Neural progenitor cell (in vitro differentiated cells): ENCODE data around the gene MTFR1L. TPM values are rescaled to one million over a fixed set of nuclear protein-coding genes. Genes with fewer than 3 reads are reported as not detected.

ENCODE experiments used
- DNase-seq: peaks from one replicate; pipeline ENCODE4 v3.0.0-alpha.2; 2016; ENCODE audit warnings: low spot score
- H2AFZ ChIP-seq: fragments of 200-600 bp; sonication (generic); replicated peaks from 2 replicates; pipeline ENCODE4 v1.6.1; 2016; ENCODE audit warnings: antibody characterized with exemption
- H3F3A ChIP-seq: fragments of 200-600 bp; sonication (generic); 2 replicates; pipeline ENCODE4 v1.6.1; 2016; ENCODE audit warnings: antibody characterized with exemption, low read depth
- H3K27ac ChIP-seq: fragments of 200-600 bp; sonication (generic); 2 replicates; pipeline ENCODE4 v1.5.1; 2016; ENCODE audit warnings: mild to moderate bottlenecking
- H3K27me3 ChIP-seq: fragments of 200-600 bp; sonication (generic); 2 replicates; pipeline ENCODE4 v1.6.1; 2016; ENCODE audit warnings: mild to moderate bottlenecking, moderate library complexity
- H3K36me3 ChIP-seq: fragments of 200-600 bp; sonication (generic); 2 replicates; pipeline ENCODE4 v1.5.1; 2016
- H3K4me1 ChIP-seq: fragments of 200-600 bp; sonication (generic); 2 replicates; pipeline ENCODE4 v1.6.1; 2016; ENCODE audit warnings: mixed run types
- H3K4me2 ChIP-seq: fragments of 200-600 bp; sonication (generic); 2 replicates; pipeline ENCODE4 v1.6.1; 2016
- H3K4me3 ChIP-seq: fragments of 200-600 bp; sonication (generic); 2 replicates; pipeline ENCODE4 v1.5.1; 2016
- H3K79me2 ChIP-seq: fragments of 200-600 bp; sonication (generic); 2 replicates; pipeline ENCODE4 v1.6.1; 2016; ENCODE audit warnings: low read depth
- H3K9ac ChIP-seq: fragments of 200-600 bp; sonication (generic); 2 replicates; pipeline ENCODE4 v1.6.1; 2016
- H3K9me3 ChIP-seq: fragments of 200-600 bp; sonication (generic); 2 replicates; pipeline ENCODE4 v1.5.1; 2016; ENCODE audit warnings: low read depth
- H4K20me1 ChIP-seq: fragments of 200-600 bp; sonication (generic); 2 replicates; pipeline ENCODE4 v1.6.1; 2016; ENCODE audit warnings: low read depth
- H3K27ac Mint-ChIP-seq: 3 replicates; pipeline ENCODE4 v1.8.0; 2021; ENCODE audit warnings: mixed read lengths
- H3K27me3 Mint-ChIP-seq: 2 replicates; pipeline ENCODE4 v1.8.0; 2022; ENCODE audit warnings: low read depth, mild to moderate bottlenecking, inconsistent platforms, moderate library complexity, mixed read lengths; ENCODE audit not compliant: insufficient read depth
- H3K36me3 Mint-ChIP-seq: 3 replicates; pipeline ENCODE4 v1.8.0; 2021; ENCODE audit warnings: mixed read lengths
- H3K4me1 Mint-ChIP-seq: 3 replicates; pipeline ENCODE4 v1.8.0; 2021; ENCODE audit warnings: mixed read lengths
- H3K4me3 Mint-ChIP-seq: 3 replicates; pipeline ENCODE4 v1.8.0; 2021; ENCODE audit warnings: mild to moderate bottlenecking, moderate library complexity, mixed read lengths
- H3K9me3 Mint-ChIP-seq: 3 replicates; pipeline ENCODE4 v1.8.0; 2020; ENCODE audit warnings: mixed read lengths
- EZH2 ChIP-seq: fragments of 200-600 bp; sonication (generic); IDR thresholded peaks from 2 replicates; pipeline ENCODE4 v1.6.1; 2017; ENCODE audit warnings: antibody characterized with exemption, mild to moderate bottlenecking, moderate library complexity
- EZH2phosphoT487 ChIP-seq: fragments of 200-600 bp; sonication (generic); IDR thresholded peaks from 2 replicates; pipeline ENCODE4 v1.6.1; 2017; ENCODE audit warnings: antibody characterized with exemption
- total RNA-seq: library from RNA; depleted of rRNA; stranded (reverse); fragments of >200 nt; gene quantifications from 2 replicates; pipeline ENCODE4 v1.2.3, GENCODE V29; 2015; ENCODE audit warnings: low replicate concordance
- TF ChIP-seq, protein P1 (sequence below): fragments of 200-600 bp; sonication (generic); IDR thresholded peaks from 2 replicates; pipeline ENCODE4 v1.5.1; 2017; ENCODE audit warnings: antibody characterized with exemption, mild to moderate bottlenecking

Gene MTFR1L
- total RNA-seq, 1 donor from 2014 or later: 20.7 TPM

DNA sequence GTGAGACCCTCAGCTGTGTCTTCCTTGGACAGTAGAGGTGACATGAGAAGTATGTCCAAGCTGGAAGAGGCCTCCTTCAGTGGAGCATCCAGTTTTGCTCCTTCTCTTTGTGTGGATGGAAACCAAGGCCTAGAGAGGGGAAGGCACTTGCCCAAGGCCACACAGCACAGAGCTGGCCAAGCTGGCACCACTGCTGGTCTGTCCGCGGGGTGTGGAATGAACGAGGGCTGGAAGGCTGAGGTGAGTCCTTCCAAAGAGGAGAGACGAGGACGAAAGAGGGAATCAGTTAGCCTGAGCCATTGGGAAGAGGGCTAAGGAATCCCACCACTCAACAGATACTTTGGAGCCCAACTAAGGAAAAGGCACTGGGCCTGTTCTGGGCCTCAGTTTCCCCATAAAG, 47.6 kb upstream of the MTFR1L start:
- H3F3A ChIP-seq: peaks cover 21% of the 10 kb centered on the region

DNA sequence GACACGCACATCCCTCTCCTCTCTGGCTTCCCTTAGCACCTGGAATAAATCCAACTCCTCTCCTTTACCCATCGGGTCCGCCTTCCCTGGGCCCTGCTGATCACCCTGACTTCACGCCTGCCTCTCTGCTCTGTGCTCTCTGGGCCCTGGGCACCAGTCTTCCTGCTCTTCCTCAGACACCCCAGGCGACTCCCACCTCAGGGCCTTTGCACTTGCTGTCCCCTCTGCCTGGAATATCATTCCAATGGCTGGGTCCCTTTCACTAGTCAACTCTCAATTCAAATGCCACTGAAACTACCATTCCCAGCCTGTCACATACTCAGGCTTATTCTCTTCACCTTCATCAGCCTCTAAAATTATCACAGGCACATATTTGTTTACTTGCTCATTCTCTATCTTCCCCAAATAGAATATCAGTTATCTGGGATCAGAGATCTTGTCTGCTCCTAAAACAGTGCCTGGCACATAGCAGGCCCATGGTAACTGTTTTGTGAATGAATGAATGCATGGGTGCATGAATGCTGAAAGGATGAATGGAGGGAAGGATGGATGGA, 47.0 kb upstream of the MTFR1L start:
- H3F3A ChIP-seq: peaks cover 21% of the 10 kb centered on the region
- no peak overlapping the region for H3K4me3 ChIP-seq
- no peak overlapping the region for H3K4me2 ChIP-seq
- H2AFZ ChIP-seq: no peak overlapping the region
- no peak for DNase-seq
- no peaks in the 10 kb centered on the region for H3K36me3 ChIP-seq
- no peaks in the 10 kb centered on the region for H3K9me3 Mint-ChIP-seq
- no peaks in the 10 kb centered on the region for H3K27me3 ChIP-seq
- H3K79me2 ChIP-seq: no peaks in the 10 kb centered on the region
- TF ChIP-seq, protein P1, sequence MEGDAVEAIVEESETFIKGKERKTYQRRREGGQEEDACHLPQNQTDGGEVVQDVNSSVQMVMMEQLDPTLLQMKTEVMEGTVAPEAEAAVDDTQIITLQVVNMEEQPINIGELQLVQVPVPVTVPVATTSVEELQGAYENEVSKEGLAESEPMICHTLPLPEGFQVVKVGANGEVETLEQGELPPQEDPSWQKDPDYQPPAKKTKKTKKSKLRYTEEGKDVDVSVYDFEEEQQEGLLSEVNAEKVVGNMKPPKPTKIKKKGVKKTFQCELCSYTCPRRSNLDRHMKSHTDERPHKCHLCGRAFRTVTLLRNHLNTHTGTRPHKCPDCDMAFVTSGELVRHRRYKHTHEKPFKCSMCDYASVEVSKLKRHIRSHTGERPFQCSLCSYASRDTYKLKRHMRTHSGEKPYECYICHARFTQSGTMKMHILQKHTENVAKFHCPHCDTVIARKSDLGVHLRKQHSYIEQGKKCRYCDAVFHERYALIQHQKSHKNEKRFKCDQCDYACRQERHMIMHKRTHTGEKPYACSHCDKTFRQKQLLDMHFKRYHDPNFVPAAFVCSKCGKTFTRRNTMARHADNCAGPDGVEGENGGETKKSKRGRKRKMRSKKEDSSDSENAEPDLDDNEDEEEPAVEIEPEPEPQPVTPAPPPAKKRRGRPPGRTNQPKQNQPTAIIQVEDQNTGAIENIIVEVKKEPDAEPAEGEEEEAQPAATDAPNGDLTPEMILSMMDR: no peak
- TF ChIP-seq EZH2 (no peak), EZH2phosphoT487 (no peak)
- H3K9ac ChIP-seq: no peak overlapping the region
- no peaks in the 10 kb centered on the region for H3K9me3 ChIP-seq
- peak overlapping the region; percentile 35 for H3K27ac Mint-ChIP-seq
- H3K4me3 Mint-ChIP-seq: no peak overlapping the region
- no peaks in the 10 kb centered on the region for H4K20me1 ChIP-seq
- no peak overlapping the region for H3K27ac ChIP-seq
- H3K4me1 Mint-ChIP-seq: peaks cover 58% of the 10 kb centered on the region
- H3K27me3 Mint-ChIP-seq: peaks cover 11% of the 10 kb centered on the region
- no peaks in the 10 kb centered on the region for H3K36me3 Mint-ChIP-seq
- H3K4me1 ChIP-seq: peaks cover 42% of the 10 kb centered on the region

More for the DNA sequence above, 47.6 kb upstream of the MTFR1L start:
- peaks cover 42% of the 10 kb centered on the region for H3K4me1 ChIP-seq
- no peaks in the 10 kb centered on the region for H3K79me2 ChIP-seq
- no peaks in the 10 kb centered on the region for H4K20me1 ChIP-seq
- Mint-ChIP-seq H3K9me3 (no peaks in the 10 kb centered on the region), H3K27ac (peak overlapping the region; percentile 91), H3K4me1 (peaks cover 58% of the 10 kb centered on the region), H3K27me3 (peaks cover 9% of the 10 kb centered on the region), H3K36me3 (no peaks in the 10 kb centered on the region), H3K4me3 (peak overlapping the region; percentile 73)
- no peak for TF ChIP-seq EZH2
- TF ChIP-seq, protein P1: no peak
- DNase-seq: no peak
- H3K36me3 ChIP-seq: no peaks in the 10 kb centered on the region
- peak overlapping the region; percentile 44 for H3K4me2 ChIP-seq
- H3K9me3 ChIP-seq: no peaks in the 10 kb centered on the region
- no peak overlapping the region for H3K4me3 ChIP-seq
- no peak overlapping the region for H3K9ac ChIP-seq
- H3K27me3 ChIP-seq: no peaks in the 10 kb centered on the region
- H3K27ac ChIP-seq: no peak overlapping the region
- H2AFZ ChIP-seq: no peak overlapping the region

DNA sequence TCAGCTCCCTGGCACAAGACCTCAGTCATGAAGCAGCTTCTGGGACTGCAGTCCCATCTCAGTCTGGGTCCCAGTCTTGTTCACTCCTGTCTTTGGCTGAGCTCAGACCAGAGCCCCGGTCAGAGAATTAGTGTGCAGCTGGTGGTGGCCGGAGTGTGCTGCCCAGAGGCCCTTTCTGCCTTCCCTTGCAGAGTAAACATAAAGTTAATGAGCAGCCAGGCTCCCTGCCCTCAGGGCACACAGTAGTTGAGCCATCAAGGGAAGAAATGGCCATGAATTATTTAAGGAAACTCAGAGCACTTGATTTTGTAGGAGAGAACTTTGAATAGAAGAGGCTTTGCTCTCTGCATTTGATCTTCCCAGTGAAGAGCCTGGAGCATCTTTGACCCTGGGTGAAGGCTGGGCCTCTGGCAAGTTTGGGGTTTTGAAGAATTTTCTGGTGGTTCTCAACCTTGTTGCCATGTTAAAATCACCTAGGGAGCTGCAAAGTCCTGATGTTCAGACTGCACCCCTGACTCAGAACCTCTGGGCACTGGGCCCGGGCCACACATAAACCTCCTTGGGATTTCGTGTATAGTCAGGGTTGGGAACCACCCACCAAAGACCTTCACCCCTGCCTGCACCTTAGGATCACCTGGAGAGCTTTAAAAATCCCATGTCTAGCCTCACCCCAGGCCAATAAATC, 46.2 kb upstream of the MTFR1L start:
- peak overlapping the region; percentile 78 for H3K27ac Mint-ChIP-seq
- Histone ChIP-seq H3K79me2 (no peaks in the 10 kb centered on the region), H3K27me3 (no peaks in the 10 kb centered on the region), H3K9me3 (no peaks in the 10 kb centered on the region), H3K9ac (no peak overlapping the region), H3F3A (peaks cover 21% of the 10 kb centered on the region), H4K20me1 (no peaks in the 10 kb centered on the region), H3K4me2 (no peak overlapping the region), H3K36me3 (no peaks in the 10 kb centered on the region), H2AFZ (no peak overlapping the region), H3K4me1 (peaks cover 42% of the 10 kb centered on the region), H3K27ac (peak overlapping the region; percentile 1), H3K4me3 (no peak overlapping the region)
- no peak for DNase-seq
- no peaks in the 10 kb centered on the region for H3K9me3 Mint-ChIP-seq
- H3K36me3 Mint-ChIP-seq: no peaks in the 10 kb centered on the region
- H3K4me3 Mint-ChIP-seq: no peak overlapping the region
- H3K27me3 Mint-ChIP-seq: peaks cover 11% of the 10 kb centered on the region
- peaks cover 58% of the 10 kb centered on the region for H3K4me1 Mint-ChIP-seq
- TF ChIP-seq, protein P1: no peak
- TF ChIP-seq EZH2: no peak
- no peak for TF ChIP-seq EZH2phosphoT487
